Measurements from ENCODE around the gene CA7.
A peak's percentile ranks its signal among the peaks of the same experiment; 100 is the strongest.

The CA7 gene

DNA sequence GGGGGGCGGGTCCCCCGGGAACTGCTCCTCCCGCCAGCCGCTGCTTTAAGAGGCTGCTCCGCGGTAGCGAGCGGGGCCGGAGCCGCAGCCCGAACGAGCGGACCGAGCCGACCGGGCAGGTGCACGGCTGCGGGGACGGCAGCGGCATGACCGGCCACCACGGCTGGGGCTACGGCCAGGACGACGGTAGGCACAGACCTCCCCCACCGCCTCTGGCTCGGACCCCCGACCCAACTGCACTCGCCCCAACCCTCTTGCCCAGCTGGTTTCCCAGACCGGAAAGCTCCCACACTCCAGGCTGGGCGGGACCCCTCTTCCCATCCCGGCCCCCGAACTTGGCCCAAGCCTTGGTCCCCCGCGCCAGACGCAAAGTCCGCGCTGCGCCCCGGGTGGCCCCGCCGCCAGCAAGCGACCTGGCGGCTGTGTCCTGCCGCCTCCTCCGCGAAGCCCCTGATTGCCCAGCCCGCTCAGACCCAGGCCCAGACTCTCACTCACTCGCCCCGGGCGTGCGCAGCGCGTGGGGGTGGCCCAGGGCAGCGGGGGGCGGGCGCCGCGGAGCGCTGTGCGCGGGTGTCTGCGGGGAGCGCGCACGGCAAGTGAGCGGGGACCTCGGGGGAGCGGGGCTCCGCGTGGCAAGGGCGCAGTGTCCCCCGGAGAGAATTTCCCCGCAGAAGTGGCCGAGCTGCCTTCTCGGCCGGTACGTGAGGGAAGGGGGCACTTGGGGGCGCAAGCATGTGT, at the start of gene CA7:
Gene CA7, plus strand, starts transcription at position 73 of the 738 bp plus-strand sequence. Its CDS starts 74 bp downstream, at position 147.
- DNase-seq = no peak

GRCh38 chr16:66798161-66798560, 46.1 kb upstream of the CA7 start:
- DNase-seq = no peak

DNA sequence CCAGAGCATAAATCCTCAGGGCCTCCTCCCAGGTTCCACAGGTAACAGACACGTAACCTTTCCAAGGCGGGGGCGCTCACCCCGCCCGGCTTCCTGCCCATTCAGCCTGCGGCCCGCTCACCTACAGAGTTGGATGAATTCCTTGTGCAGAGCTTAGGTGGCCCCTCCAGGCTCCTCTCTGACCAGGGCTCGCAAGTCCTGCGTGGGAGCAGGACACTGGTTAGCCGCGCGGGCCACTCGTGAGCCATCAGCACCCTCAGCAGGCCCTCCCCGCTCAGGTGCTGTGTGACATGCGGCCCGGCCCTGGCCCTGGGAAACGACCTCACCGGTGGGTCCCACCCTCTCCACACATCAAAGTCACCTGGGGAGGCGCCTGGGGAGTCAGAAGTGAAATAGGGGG, 43.4 kb upstream of the CA7 start:
- DNase-seq = no peak

DNA sequence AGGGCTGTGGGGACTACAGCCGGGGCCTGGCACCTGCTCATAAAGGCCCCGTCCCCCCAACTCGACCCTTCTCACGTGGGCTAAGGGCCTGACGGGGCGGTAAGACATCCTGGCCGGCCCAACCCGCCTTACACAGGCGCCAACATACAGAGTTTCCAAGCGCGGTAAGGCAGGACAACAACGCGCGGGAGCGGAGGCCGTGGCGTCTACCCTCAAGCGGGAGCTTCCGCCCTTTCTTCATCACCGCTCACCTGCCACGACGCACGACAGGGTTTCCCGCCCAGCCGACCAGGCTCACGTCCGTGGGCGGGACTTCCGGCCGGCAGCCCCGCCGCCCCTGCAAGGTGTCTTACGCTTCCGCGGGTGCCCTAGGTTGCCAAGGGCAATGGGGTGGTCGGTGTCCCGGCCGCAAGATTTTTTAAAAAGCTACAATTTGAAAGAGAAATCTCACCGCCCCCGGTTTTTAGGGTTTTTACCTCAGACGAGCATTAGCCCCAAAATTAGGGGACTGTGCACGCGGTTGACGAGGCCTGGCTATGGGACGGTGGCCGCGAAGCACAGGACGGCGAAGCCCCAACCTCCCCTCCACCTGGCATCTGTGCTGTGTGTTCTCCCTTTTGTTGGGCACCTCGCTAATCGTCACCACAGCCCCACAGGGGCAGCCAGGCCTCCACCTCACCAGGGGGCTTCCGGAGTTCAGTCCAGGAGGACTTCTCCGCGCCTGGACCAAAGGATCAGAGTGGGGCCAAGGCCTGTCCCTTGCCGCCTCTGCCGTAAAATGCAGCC, 42.7 kb upstream of the CA7 start, which contains the start of gene TERB1:
Gene TERB1, minus strand, starts transcription at position 265 of the 786 bp plus-strand sequence. CDS start 4,786 bp downstream, outside the sequence.
- DNase-seq = no peak

GRCh38 chr16:66802159-66802558, 42.1 kb upstream of the CA7 start:
- no peak for DNase-seq

GRCh38 chr16:66809765-66810164, 34.4 kb upstream of the CA7 start:
- no peak for DNase-seq

DNA sequence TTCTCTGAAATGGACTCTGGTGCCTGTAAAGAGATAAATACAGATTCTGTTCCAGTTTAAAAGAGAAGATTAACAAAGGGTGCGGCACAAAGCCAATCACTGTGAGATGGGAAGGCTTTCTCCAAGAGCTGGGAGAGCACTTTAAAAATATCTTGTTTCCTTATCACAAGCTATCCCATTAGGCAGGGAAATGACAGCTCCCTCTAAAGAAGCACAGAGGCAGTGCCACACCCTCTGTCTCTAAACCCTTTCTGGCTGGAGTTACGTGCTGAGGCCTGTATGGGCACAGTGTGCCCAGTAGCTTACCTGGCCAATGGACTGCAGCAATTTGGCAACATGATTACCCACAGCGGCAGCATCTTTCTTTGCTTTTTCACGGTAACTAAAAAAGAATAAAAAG, 33.8 kb upstream of the CA7 start:
- no peak for DNase-seq

- no peak for DNase-seq
These were observed 33.2 kb upstream of the CA7 start for GRCh38 chr16:66811043-66811442.

GRCh38 chr16:66814734-66815133, 29.5 kb upstream of the CA7 start:
- no peak for DNase-seq

- DNase-seq = no peak
These were observed 20.2 kb upstream of the CA7 start for GRCh38 chr16:66824006-66824405.

DNA sequence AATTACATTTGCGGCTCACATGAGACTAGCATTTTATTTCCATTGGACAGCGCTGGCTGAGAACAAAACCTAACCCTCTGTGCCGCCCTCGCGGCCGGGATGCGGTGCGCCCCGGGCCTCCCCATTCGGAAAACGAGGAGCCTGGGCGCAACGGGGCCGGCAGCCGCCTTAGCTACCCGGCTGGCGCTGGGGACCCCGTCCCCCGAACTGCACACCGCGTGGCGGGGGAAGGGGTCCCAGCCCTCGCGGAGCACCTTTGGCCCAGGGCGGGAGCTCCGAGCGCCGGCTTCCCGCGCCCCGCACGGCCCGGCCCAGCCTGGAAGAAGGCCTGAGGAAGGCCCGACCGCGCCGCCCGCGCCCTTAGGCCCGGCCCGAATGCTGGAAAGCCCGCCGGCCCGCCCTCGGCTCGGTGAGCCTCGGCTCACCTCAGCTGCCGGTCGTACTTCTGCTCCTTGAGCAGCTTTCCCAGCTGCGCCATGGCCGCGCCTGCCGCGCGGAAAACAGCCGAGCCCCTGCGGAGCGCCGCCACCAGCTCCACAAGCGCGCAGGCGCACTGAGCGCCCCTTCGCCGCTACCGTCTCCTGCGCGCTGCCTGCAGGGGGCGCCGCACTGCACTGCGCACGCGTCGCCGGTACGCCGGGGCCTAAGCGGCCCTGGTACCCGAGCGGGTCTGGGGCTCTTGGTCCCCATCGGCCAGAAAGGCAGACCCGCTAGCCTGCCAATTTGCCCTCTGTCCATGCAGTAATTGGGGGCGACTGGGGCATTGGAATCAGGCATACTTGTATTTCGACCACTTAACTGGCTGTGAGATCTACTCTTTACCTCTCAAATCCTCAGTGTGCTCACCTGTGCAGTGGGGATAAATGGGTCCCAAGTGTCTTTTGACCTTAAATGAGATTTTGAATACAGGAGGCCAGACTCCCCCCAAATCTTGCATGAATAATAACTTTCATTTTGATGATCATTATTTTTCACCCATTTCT, 13.5 kb upstream of the CA7 start, which contains the start of gene NAE1:
Gene NAE1, minus strand, starts transcription at position 555 of the 983 bp plus-strand sequence. Its CDS starts 77 bp downstream, at position 478.
- peak; percentile 62 for DNase-seq

GRCh38 chr16:66832190-66832589, 12.0 kb upstream of the CA7 start:
- DNase-seq = no peak

DNA sequence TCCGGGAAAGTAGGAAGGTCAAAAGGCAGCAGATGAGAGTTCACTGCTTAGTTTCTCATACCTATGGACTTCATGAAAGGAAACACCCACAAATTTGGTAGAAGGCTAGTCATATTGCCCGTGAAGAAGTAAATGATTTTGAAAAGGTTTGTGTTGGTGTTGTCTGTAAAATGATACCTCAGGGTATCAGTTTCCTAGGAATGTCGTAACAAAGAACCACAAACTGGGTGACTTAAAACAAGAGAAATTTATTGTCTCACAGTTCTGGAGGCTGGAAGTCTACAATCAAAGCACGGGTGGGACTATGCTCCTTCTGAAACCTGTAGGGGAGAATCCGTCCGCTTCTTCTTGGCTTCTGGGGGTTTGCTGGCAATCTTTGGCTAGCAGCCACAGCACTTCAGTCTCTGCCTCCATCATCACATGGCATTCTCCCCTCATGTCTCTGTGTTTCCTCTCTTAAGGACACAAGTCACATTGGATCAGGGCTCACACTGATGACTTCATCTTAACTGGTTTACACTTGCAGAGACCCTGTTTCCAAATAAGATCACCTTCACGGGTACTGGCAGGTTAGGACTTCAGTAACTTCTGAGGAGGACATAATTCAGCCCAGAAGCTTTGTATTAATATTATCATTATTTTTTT, 11.4 kb upstream of the CA7 start:
- DNase-seq = no peak

DNA sequence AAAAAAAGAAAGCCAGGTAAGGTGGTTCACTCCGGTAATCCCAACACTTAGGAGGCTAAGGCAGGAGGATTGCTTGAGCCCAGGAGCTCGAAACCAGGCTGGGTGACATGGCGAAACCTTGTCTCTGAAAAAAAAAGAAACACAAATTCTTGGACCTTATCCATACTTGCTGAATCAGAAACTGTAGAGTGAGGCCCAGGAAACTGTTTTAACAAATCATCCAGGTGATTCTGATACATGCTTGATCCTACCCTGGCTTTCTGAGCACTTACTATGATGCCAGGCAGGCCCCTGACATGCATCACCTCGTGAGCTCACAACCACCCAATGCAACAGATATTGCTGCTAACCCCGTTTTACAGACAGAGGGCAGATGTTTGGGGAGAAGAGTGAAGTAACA, 9.5 kb upstream of the CA7 start:
- no peak for DNase-seq

GRCh38 chr16:66840883-66841282, 3.3 kb upstream of the CA7 start:
- DNase-seq = no peak

DNA sequence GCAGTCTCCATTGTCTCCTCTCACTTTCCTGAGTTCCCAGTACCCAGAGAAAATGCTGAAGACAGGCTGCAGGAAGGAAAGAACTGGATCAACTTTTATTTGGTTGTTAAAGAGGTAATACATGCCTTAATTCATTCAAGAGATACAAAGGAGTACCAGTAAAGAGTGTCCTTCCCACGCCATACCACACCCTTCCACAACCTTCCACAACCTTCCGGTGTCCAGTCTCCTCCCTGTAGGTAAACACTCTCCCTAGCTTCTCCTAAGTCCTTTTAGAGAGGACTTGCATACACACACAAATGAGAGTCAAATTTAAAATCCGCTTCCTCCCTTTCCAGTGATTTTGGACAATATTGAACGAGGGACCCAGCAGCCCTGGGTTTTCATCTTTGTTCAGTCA, 2.8 kb upstream of the CA7 start:
- DNase-seq = no peak

- DNase-seq = no peak
These were observed 1.4 kb upstream of the CA7 start for GRCh38 chr16:66842765-66843164.

GRCh38 chr16:66843191-66843590, 1.0 kb upstream of the CA7 start:
- no peak for DNase-seq

DNA sequence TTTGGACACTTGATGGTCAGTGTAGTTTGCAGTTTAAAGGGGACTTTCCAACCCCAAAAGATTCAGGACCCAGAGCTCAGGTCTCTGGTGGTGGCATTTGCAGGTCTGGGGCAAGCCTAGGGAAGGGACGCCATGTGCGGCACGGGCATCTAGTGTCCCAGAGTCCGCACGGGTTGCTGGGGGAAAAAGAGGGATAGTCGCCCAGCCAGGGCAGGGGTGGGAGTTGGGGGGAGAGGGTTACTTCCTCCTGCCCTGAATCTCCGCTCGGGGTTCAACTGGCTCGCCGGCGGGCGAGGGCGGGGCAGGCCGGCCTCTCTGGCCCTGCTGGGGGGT, 239 bp upstream of the CA7 start:
- DNase-seq = no peak

GRCh38 chr16:66845080-66845410, 831 bp downstream of the CA7 start:
- DNase-seq = no peak

DNA sequence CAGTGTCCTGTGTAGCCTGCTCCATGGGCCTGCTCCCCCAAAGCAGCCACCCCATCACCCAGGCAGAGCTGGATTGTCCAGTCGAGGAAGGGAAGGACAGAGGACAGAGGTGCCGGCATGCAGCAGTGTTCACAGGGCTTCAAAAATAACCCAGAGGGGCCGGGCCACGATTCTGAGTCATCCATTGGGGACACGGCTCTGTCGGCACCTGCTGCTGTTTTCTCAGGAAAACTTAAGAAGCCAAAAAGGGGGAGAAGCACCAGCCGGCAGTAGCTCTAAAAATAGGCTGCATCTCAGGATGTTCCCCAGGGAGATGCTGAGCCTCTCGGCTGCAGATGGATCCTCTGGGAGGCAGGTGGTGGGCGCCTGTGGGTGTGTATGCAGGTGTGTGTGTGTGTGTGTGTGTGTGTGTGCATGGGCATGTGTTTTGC, 1.6 kb downstream of the CA7 start:
- DNase-seq = no peak

DNA sequence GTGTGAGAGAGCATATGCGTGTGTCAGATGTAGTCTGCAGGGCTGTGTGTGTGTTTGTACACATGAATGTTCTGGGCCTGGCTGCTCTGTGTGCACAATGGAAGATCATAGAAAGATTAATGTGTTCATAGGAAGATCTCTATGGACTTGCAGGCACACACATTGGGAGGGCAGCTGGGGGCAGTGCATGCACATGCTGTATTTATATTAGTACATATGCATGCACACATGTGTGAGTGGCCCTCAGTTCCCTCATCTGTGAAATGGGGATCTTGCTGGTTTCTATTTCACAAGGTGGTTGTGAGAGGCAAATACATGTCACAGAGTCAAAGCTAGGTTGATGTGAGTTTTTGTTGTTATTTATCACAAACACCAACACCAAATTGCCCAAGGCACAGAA, 2.1 kb downstream of the CA7 start:
- no peak for DNase-seq

- DNase-seq = no peak
These were observed 2.6 kb downstream of the CA7 start for GRCh38 chr16:66846831-66847230.
